Measurements from ENCODE around the gene RAB5A.
"Not testable (repeated sequence)": the region's sequence is repeated elsewhere in the genome, so short reads cannot be mapped to it uniquely, and the experiment has no call there.

The RAB5A gene

GRCh38 chr3:19947549-19948225 is 790 bp downstream of the RAB5A start:
- DNase-seq (ENCODE audit: insufficient read length, low spot score) = no peak
- peak; percentile 76 for FAIRE-seq

GRCh38 chr3:19948226-19948591 is 1.3 kb downstream of the RAB5A start:
- FAIRE-seq (no peak), DNase-seq (ENCODE audit: insufficient read length, low spot score) (no peak)

GRCh38 chr3:19950316-19950715 is 3.4 kb downstream of the RAB5A start:
- FAIRE-seq = no peak

GRCh38 chr3:19954676-19955075 is 7.8 kb downstream of the RAB5A start:
- FAIRE-seq (no peak), DNase-seq (ENCODE audit: insufficient read length, low spot score) (no peak)

More at GRCh38 chr3:19950316-19950715, 3.4 kb downstream of the RAB5A start:
- DNase-seq (ENCODE audit: insufficient read length, low spot score) = no peak

- not testable (repeated sequence) for FAIRE-seq; DNase-seq (ENCODE audit: insufficient read length, low spot score)
Observed at GRCh38 chr3:19957354-19957753, 10.5 kb downstream of the RAB5A start.

GRCh38 chr3:19959505-19959904 is 12.6 kb downstream of the RAB5A start:
- no peak for FAIRE-seq
- DNase-seq (ENCODE audit: insufficient read length, low spot score) = no peak

- FAIRE-seq (no peak), DNase-seq (ENCODE audit: insufficient read length, low spot score) (no peak)
Observed at GRCh38 chr3:19960696-19961095, 13.8 kb downstream of the RAB5A start.

- DNase-seq (ENCODE audit: insufficient read length, low spot score) (no peak), FAIRE-seq (no peak)
Observed at GRCh38 chr3:19961960-19962359, 15.1 kb downstream of the RAB5A start.

GRCh38 chr3:19967208-19967607 is 20.3 kb downstream of the RAB5A start:
- FAIRE-seq = no peak

GRCh38 chr3:19967812-19968211 is 20.9 kb downstream of the RAB5A start:
- FAIRE-seq (no peak), DNase-seq (ENCODE audit: insufficient read length, low spot score) (no peak)

More at GRCh38 chr3:19967208-19967607, 20.3 kb downstream of the RAB5A start:
- no peak for DNase-seq (ENCODE audit: insufficient read length, low spot score)

- FAIRE-seq (no peak), DNase-seq (ENCODE audit: insufficient read length, low spot score) (no peak)
Observed at GRCh38 chr3:19970327-19970726, 23.4 kb downstream of the RAB5A start.

- DNase-seq (ENCODE audit: insufficient read length, low spot score) (no peak), FAIRE-seq (no peak)
Observed at GRCh38 chr3:19972054-19972453, 25.2 kb downstream of the RAB5A start.

- not testable (repeated sequence) for DNase-seq (ENCODE audit: insufficient read length, low spot score); FAIRE-seq
Observed at GRCh38 chr3:19988904-19989303, 42.0 kb downstream of the RAB5A start.

GRCh38 chr3:19994796-19995195 is 47.9 kb downstream of the RAB5A start:
- no peak for DNase-seq (ENCODE audit: insufficient read length, low spot score)
- FAIRE-seq = no peak

GRCh38 chr3:19997502-19997901 is 50.6 kb downstream of the RAB5A start:
- DNase-seq (ENCODE audit: insufficient read length, low spot score) (no peak), FAIRE-seq (no peak)

GRCh38 chr3:20001932-20002331 is 55.0 kb downstream of the RAB5A start:
- FAIRE-seq (no peak), DNase-seq (ENCODE audit: insufficient read length, low spot score) (no peak)

GRCh38 chr3:20007960-20008359 is 61.1 kb downstream of the RAB5A start:
- DNase-seq (ENCODE audit: insufficient read length, low spot score) (no peak), FAIRE-seq (no peak)

- no peak for FAIRE-seq
- DNase-seq (ENCODE audit: insufficient read length, low spot score) = no peak
Observed at GRCh38 chr3:20008646-20009045, 61.7 kb downstream of the RAB5A start.

- FAIRE-seq (no peak), DNase-seq (ENCODE audit: insufficient read length, low spot score) (no peak)
Observed at GRCh38 chr3:20012164-20012563, 65.3 kb downstream of the RAB5A start, which contains the start of gene PP2D1. TSS of gene PP2D1 (minus strand) at chr3:20012264. CDS start at chr3:20012072, 192 bp downstream.

GRCh38 chr3:20013396-20013795 is 66.5 kb downstream of the RAB5A start:
- DNase-seq (ENCODE audit: insufficient read length, low spot score) (no peak), FAIRE-seq (no peak)

- no peak for DNase-seq (ENCODE audit: insufficient read length, low spot score)
- no peak for FAIRE-seq
Observed at GRCh38 chr3:20015525-20015924, 68.6 kb downstream of the RAB5A start.

- FAIRE-seq; DNase-seq (ENCODE audit: insufficient read length, low spot score): not testable (repeated sequence)
Observed at GRCh38 chr3:20016076-20016475, 69.2 kb downstream of the RAB5A start.
